Activated CD8-positive, alpha-beta T cell treated with anti-CD3 and anti-CD28 coated beads for 36 hours (primary cell): ENCODE results near the gene CORO7. TPM values are rescaled to one million over a fixed set of nuclear protein-coding genes. Genes with fewer than 3 reads are reported as not detected.

Source experiments
- ATAC-seq: fragments of 200-7000 bp; cut with Tn5 transposase; one replicate; pipeline ENCODE4 v1.10.0; 2021; ENCODE audit warnings: mild to moderate bottlenecking, moderate library complexity
- CTCF ChIA-PET: fragments of 350-600 bp; sonication (Branson Sonifier 250); formaldehyde crosslinking; loops from one replicate; lab custom pipeline; 2021; ENCODE audit warnings: antibody characterized with exemption; lab: Charles Lee
- POLR2A ChIA-PET: fragments of 350-600 bp; sonication (Branson Sonifier 250); formaldehyde crosslinking; loops from one replicate; lab custom pipeline; 2021; ENCODE audit warnings: antibody characterized with exemption; lab: Charles Lee
- DNase-seq: peaks from one replicate; pipeline ENCODE4 v3.0.0-alpha.2; 2020
- H3K27ac Mint-ChIP-seq: one replicate; pipeline ENCODE4 v1.8.0; 2021; ENCODE audit warnings: mild to moderate bottlenecking, mixed read lengths
- H3K27me3 Mint-ChIP-seq: one replicate; pipeline ENCODE4 v1.8.0; 2021; ENCODE audit warnings: mixed read lengths
- H3K36me3 Mint-ChIP-seq: one replicate; pipeline ENCODE4 v1.8.0; 2021; ENCODE audit warnings: low read depth, mixed read lengths
- H3K4me1 Mint-ChIP-seq: one replicate; pipeline ENCODE4 v1.8.0; 2021; ENCODE audit warnings: low read depth, mixed read lengths
- H3K4me3 Mint-ChIP-seq: one replicate; pipeline ENCODE4 v1.8.0; 2021; ENCODE audit warnings: mild to moderate bottlenecking, moderate library complexity, mixed read lengths
- H3K9me3 Mint-ChIP-seq: one replicate; pipeline ENCODE4 v1.8.0; 2021; ENCODE audit warnings: mixed read lengths
- intact Hi-C: fragments of 100-400 bp; cut with micrococcal nuclease; formaldehyde crosslinking; loops from one replicate; pipeline ENCODE4 v1.10.0; 2022
- total RNA-seq, 2 experiments: library from RNA; stranded (reverse); gene quantifications; one replicate each; pipeline ENCODE4 v1.2.3, GENCODE V29; 2021
- TF ChIP-seq, protein P1 (sequence below): fragments of 200-600 bp; IDR thresholded peaks from one replicate; pipeline ENCODE4 v1.8.0; 2022; ENCODE audit warnings: antibody characterized with exemption, mild to moderate bottlenecking

CORO7 gene
- total RNA-seq, 2 experiments from 2014 or later: 73.3 to 76.6 TPM

DNA sequence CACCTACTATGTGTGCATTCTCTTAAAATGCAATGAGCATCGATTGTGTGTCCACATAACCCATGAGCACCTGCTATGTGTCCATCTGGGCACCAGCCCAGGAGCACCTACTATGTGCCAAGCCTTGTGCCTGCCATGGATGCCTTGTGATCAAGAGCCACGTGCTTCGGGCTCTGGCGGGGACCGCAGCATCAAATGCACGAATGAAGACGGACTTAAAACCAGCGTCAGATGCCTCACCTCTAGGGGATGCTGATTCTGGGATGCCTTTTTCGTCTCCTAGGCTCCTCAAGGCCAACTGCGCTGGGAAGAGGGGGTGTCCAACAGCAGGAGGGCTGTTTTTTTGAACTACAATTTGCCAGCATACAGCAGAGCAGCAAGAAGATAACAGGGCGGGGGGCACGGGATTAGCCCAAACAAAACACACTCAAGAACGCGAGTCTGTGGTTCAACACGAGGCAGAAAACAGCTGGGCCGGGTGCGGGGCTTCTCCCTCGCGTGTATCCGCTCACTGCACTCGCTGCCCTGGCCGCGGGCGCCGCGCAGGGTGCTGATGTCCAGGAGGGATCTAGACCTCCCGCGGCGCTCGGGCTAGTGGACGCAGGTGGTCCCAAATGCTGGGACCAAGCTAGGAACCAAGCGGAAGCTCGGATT lies 101.7 kb downstream of the CORO7 start:
- ChIA-PET CTCF (interaction anchor here (1.0 kb wide), 1 partner anchor 13 kb away, joined by 6 read pairs; no protein-coding TSS in a partner anchor), POLR2A (interaction anchor here (0.7 to 1.2 kb wide), 2 partner anchors 44 to 81 kb away, joined by 3 to 4 read pairs; no protein-coding TSS in a partner anchor)
- no peak for ATAC-seq
- intact Hi-C loops: no loop called here
- TF ChIP-seq, protein P1, sequence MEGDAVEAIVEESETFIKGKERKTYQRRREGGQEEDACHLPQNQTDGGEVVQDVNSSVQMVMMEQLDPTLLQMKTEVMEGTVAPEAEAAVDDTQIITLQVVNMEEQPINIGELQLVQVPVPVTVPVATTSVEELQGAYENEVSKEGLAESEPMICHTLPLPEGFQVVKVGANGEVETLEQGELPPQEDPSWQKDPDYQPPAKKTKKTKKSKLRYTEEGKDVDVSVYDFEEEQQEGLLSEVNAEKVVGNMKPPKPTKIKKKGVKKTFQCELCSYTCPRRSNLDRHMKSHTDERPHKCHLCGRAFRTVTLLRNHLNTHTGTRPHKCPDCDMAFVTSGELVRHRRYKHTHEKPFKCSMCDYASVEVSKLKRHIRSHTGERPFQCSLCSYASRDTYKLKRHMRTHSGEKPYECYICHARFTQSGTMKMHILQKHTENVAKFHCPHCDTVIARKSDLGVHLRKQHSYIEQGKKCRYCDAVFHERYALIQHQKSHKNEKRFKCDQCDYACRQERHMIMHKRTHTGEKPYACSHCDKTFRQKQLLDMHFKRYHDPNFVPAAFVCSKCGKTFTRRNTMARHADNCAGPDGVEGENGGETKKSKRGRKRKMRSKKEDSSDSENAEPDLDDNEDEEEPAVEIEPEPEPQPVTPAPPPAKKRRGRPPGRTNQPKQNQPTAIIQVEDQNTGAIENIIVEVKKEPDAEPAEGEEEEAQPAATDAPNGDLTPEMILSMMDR: no peak
- Mint-ChIP-seq H3K27me3 (peaks cover 16% of the 10 kb centered on the region), H3K9me3 (no peaks in the 10 kb centered on the region), H3K27ac (peak overlapping the region; percentile 72), H3K4me1 (peaks cover 12% of the 10 kb centered on the region), H3K4me3 (peak overlapping the region; percentile 79), H3K36me3 (no peaks in the 10 kb centered on the region)
- DNase-seq: peak; percentile 53

DNA sequence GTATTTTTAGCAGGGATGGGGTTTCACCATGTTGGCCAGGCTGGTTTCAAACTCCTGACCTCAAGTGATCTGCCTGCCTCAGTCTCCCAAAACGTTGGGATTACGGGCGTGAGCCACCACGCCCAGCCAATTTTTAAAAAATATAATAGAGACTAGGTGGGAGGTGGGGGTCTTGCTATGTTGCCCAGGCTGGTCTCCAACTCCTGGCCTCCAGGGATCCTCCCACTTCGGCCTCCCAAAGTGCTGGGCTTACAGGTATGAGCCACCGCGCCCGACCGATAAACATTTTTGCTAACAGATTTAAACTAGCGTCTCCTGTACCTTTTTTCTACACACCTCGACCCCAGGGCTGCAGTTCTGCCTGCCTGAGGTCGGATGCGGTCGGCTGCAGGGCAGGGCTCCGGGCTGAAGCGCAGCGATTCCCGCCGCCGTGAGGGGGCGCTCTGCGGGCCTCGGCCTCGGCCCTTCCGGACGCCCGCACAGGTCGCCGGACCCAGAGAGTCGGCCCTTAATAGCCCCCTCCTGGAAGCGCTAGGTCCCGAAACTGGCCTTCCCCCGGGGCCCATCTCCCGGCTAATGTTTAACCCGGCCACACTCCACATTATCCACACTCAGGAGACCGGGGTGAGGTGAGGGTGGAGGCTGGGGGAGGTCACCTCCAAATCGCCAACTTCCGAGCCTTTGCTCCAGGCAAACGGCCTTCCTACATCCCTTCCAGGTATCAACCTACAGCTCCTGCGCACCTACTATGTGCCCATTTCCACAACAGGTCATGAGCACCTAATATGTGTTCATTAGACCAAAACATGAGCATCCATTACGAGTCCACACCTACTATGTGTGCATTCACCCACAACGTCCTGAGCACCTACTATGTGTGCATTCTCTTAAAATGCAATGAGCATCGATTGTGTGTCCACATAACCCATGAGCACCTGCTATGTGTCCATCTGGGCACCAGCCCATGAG lies 102.5 kb downstream of the CORO7 start:
- no peak overlapping the region for H3K27ac Mint-ChIP-seq
- ATAC-seq (no peak), DNase-seq (peak; percentile 35)
- H3K4me1 Mint-ChIP-seq: peaks cover 16% of the 10 kb centered on the region
- H3K36me3 Mint-ChIP-seq: no peaks in the 10 kb centered on the region
- TF ChIP-seq, protein P1: peak; percentile 38
- H3K27me3 Mint-ChIP-seq: peaks cover 16% of the 10 kb centered on the region
- intact Hi-C loops: no loop called here
- ChIA-PET CTCF (no interaction called here), POLR2A (no interaction called here)
- H3K4me3 Mint-ChIP-seq: peak overlapping the region; percentile 79
- H3K9me3 Mint-ChIP-seq: no peaks in the 10 kb centered on the region

DNA sequence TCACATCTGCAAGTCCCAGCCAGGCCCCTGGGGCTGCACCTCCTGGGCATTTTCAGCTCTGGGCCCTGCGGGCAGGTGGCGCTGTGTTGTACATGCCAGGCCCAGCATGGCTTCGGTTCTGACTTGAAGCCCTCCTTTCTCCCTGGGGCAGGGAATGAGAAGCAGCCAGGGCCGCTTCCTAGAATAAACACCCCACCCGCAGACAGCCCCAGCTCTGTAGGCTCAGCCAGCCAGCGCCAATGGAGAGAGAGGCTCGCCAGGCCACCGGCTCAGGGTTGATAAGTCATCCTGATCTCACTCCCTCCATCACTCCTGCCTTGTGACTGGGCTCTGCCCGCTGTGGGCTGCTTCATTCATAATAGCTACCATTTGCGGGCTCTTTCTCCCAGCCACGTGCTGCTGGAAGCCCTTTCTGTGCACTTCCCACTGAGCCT lies 106.5 kb downstream of the CORO7 start:
- Mint-ChIP-seq H3K4me3 (no peak overlapping the region), H3K27me3 (peaks cover 11% of the 10 kb centered on the region), H3K9me3 (peaks cover 4% of the 10 kb centered on the region), H3K4me1 (peaks cover 36% of the 10 kb centered on the region), H3K36me3 (peaks cover 21% of the 10 kb centered on the region), H3K27ac (no peak overlapping the region)
- ATAC-seq (no peak), DNase-seq (peak; percentile 78)
- TF ChIP-seq, protein P1: peak; percentile 57
- ChIA-PET CTCF (interaction anchor here (1.2 to 5.2 kb wide), 11 partner anchors 9 to 94 kb away, joined by 4 to 23 read pairs (median 7); no protein-coding TSS in a partner anchor), POLR2A (interaction anchor here (1.9 to 2.0 kb wide), 2 partner anchors 23 to 39 kb away, joined by 5 to 7 read pairs; no protein-coding TSS in a partner anchor)
- intact Hi-C loops: no loop called here

DNA sequence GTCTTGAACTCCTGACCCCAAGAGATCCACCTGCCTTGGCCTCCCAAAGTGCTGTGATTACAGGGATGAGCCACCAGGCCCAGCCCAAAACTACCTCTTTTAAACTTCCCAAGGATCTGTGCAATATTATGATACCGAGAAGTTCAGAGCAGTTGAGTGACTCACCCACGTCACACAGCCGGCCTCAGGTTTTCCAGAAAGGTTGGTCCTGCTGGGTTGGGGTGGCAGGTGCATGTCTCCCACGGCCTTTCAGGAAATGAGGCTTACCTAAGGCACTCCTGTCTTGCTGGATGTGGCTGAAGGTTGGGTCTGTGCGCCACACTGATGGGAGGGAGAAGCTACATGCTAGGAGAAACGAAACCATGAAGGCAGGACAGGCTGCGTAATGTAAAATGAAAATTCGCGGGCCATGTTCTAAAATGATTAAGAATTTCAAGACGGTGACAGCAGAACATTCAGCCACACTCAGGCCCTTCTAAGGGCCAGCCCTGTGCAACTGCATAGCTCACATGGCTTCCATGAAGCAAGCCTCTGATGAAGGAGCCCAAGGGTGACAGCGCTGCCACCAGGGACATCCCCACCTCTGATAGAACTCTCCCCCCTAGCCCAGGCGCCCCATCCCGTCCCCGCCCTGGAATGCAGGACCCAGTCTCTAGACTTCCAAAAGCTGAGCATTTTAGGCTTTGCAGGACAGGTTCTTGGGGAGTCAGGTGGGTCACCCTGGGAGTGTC lies 107.1 kb downstream of the CORO7 start:
- ChIA-PET POLR2A (interaction anchor here (1.9 to 2.0 kb wide), 2 partner anchors 23 to 38 kb away, joined by 5 to 7 read pairs; no protein-coding TSS in a partner anchor), CTCF (interaction anchor here (0.8 to 5.2 kb wide), 14 partner anchors 9 to 94 kb away, joined by 4 to 23 read pairs (median 6); no protein-coding TSS in a partner anchor)
- Mint-ChIP-seq H3K36me3 (peaks cover 21% of the 10 kb centered on the region), H3K27ac (peak overlapping the region; percentile 42), H3K4me3 (no peak overlapping the region), H3K9me3 (peaks cover 4% of the 10 kb centered on the region), H3K27me3 (peaks cover 6% of the 10 kb centered on the region), H3K4me1 (peaks cover 32% of the 10 kb centered on the region)
- TF ChIP-seq, protein P1: no peak
- intact Hi-C loops: no loop called here
- DNase-seq: no peak
- no peak for ATAC-seq
